Left renal pelvis (tissue), 4 donors: Measurements from ENCODE around the gene KRT7. TPM values are rescaled to one million over a fixed set of nuclear protein-coding genes. Genes with fewer than 3 reads are reported as not detected.

Source experiments
- DNase-seq, 4 donors: peaks; one replicate each; pipeline ENCODE4 v3.0.0-alpha.2; 2013; ENCODE audit warnings: low read depth in 4 of 4, low spot score in 3 of 4
- polyA plus RNA-seq, 4 donors: library from polyadenylated mRNA; unstranded; fragments of 120-200 nt; gene quantifications; one replicate each; pipeline ENCODE4 v1.2.1, GENCODE V29; 2013; ENCODE audit not compliant: insufficient read length in 4 of 4

Gene KRT7
- polyA plus RNA-seq, 4 donors = 2.4 to 127 (median 83.6) TPM

GRCh38 chr12:52210925-52211650, 22.0 kb upstream of the KRT7 start:
- DNase-seq = no peak

- no peak for DNase-seq
Measured at GRCh38 chr12:52211716-52212585, 21.1 kb upstream of the KRT7 start.

GRCh38 chr12:52212701-52213563, 20.1 kb upstream of the KRT7 start:
- DNase-seq = no peak

- peak in 1 of 4 donors; percentile 57 for DNase-seq
Measured at GRCh38 chr12:52213564-52214420, 19.3 kb upstream of the KRT7 start.

GRCh38 chr12:52214421-52214802, 18.6 kb upstream of the KRT7 start:
- DNase-seq = no peak

GRCh38 chr12:52215587-52216031, 17.4 kb upstream of the KRT7 start:
- DNase-seq = no peak

GRCh38 chr12:52216100-52216499, 16.9 kb upstream of the KRT7 start:
- no peak for DNase-seq

- DNase-seq = no peak
Measured at GRCh38 chr12:52216807-52217206, 16.2 kb upstream of the KRT7 start.

GRCh38 chr12:52217223-52217622, 15.8 kb upstream of the KRT7 start:
- DNase-seq = no peak

- no peak for DNase-seq
Measured at GRCh38 chr12:52218001-52218400, 15.0 kb upstream of the KRT7 start.

GRCh38 chr12:52220477-52220876, 12.6 kb upstream of the KRT7 start:
- no peak for DNase-seq

GRCh38 chr12:52221070-52221781, 11.8 kb upstream of the KRT7 start:
- DNase-seq = no peak

GRCh38 chr12:52221912-52222457, 11.1 kb upstream of the KRT7 start:
- DNase-seq = no peak

- DNase-seq = no peak
Measured at GRCh38 chr12:52222692-52223091, 10.4 kb upstream of the KRT7 start.

- DNase-seq = no peak
Measured at GRCh38 chr12:52223406-52224039, 9.5 kb upstream of the KRT7 start.

GRCh38 chr12:52224151-52224550, 8.9 kb upstream of the KRT7 start:
- no peak for DNase-seq

- no peak for DNase-seq
Measured at GRCh38 chr12:52225752-52226151, 7.3 kb upstream of the KRT7 start.

- no peak for DNase-seq
Measured at GRCh38 chr12:52226446-52226845, 6.6 kb upstream of the KRT7 start.
